Bronchial epithelial cell (primary cell): ENCODE data around the gene HRH2. TPM values are rescaled to one million over a fixed set of nuclear protein-coding genes. Genes with fewer than 3 reads are reported as not detected.

Source experiments
- DNase-seq: peaks from one replicate; pipeline ENCODE4 v3.0.0-alpha.2; 2010; ENCODE audit warnings: low read depth
- FAIRE-seq: peaks from 2 replicates; lab custom pipeline; 2011; peaks lifted over from hg19 to GRCh38; lab: Jason Lieb, UNC
- H3K27me3 ChIP-seq: 2 replicates; pipeline ENCODE4 v1.5.1; 2011; ENCODE audit warnings: low read length; ENCODE audit not compliant: control insufficient read depth, insufficient read depth
- H3K36me3 ChIP-seq: 2 replicates; pipeline ENCODE4 v1.5.1; 2011; ENCODE audit warnings: low read length; ENCODE audit not compliant: control insufficient read depth, insufficient read depth
- H3K4me3 ChIP-seq: 2 replicates; pipeline ENCODE4 v1.5.1; 2011; ENCODE audit warnings: mild to moderate bottlenecking, low read depth, low read length, control low read depth
- CTCF ChIP-seq: IDR thresholded peaks from 2 replicates; pipeline ENCODE4 v1.5.1; 2011; ENCODE audit warnings: mild to moderate bottlenecking, moderate library complexity, low read length, control low read depth, inconsistent platforms; ENCODE audit not compliant: insufficient read depth, severe bottlenecking
- total RNA-seq: library from RNA; depleted of rRNA; stranded (reverse); fragments of >200 nt; gene quantifications from 2 replicates; pipeline ENCODE4 v1.2.1, GENCODE V29; 2014

The HRH2 gene
- total RNA-seq, 1 donor from 2014 or later: not detected

DNA sequence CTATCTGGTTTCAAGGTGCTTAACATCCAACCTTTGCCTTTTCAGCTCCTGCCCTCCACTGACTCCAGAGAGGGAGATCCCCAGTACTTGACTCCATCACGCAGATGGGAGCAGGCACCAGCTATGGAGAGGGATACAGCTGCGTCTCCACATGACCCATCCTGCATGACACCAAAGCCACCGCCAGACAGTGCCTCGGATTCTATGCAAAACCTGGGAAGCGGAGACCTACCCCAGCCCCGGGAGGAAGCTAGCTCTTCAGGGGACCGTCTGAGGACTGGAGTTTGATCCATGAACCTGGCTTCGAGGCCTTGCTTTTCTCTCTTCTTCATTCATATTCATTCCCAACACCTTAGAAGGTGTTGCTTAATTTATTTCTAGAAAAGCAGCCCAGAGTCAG lies 24.8 kb downstream of the HRH2 start:
- FAIRE-seq (no peak), DNase-seq (no peak)
- H3K36me3 ChIP-seq: no peaks in the 10 kb centered on the region
- H3K4me3 ChIP-seq: no peak overlapping the region
- no peak for TF ChIP-seq CTCF
- H3K27me3 ChIP-seq: no peaks in the 10 kb centered on the region

DNA sequence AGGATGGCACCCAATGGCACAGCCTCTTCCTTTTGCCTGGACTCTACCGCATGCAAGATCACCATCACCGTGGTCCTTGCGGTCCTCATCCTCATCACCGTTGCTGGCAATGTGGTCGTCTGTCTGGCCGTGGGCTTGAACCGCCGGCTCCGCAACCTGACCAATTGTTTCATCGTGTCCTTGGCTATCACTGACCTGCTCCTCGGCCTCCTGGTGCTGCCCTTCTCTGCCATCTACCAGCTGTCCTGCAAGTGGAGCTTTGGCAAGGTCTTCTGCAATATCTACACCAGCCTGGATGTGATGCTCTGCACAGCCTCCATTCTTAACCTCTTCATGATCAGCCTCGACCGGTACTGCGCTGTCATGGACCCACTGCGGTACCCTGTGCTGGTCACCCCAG lies 25.4 kb downstream of the HRH2 start:
- no peaks in the 10 kb centered on the region for H3K27me3 ChIP-seq
- no peaks in the 10 kb centered on the region for H3K36me3 ChIP-seq
- H3K4me3 ChIP-seq: no peak overlapping the region
- FAIRE-seq: no peak
- TF ChIP-seq CTCF: no peak
- no peak for DNase-seq

DNA sequence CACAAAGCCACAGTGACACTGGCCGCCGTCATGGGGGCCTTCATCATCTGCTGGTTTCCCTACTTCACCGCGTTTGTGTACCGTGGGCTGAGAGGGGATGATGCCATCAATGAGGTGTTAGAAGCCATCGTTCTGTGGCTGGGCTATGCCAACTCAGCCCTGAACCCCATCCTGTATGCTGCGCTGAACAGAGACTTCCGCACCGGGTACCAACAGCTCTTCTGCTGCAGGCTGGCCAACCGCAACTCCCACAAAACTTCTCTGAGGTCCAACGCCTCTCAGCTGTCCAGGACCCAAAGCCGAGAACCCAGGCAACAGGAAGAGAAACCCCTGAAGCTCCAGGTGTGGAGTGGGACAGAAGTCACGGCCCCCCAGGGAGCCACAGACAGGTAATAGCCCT lies 26.1 kb downstream of the HRH2 start:
- no peak for FAIRE-seq
- no peak overlapping the region for H3K4me3 ChIP-seq
- no peaks in the 10 kb centered on the region for H3K36me3 ChIP-seq
- TF ChIP-seq CTCF: no peak
- H3K27me3 ChIP-seq: no peaks in the 10 kb centered on the region
- DNase-seq: no peak

DNA sequence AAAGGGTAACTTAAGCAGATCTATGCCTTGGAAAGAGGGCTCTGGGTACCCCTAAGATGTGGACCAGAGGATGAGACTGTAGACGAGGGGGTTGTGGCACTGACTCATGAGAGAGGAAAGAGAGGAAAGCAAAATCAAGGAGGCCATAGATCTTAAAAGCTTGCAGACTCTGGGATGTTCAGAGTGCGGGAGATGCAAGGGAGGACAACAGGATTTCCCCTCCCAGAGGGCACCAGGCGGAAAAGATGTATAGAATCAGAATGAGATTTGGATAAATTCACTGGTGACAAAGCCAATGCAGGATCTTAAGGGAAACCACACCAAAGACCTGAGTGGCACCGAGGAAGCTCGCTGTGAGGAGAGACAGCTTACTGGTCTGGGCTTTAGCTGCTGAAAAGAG lies 27.1 kb downstream of the HRH2 start:
- DNase-seq (no peak), FAIRE-seq (peak; percentile 40)
- H3K4me3 ChIP-seq: no peak overlapping the region
- no peaks in the 10 kb centered on the region for H3K27me3 ChIP-seq
- TF ChIP-seq CTCF: no peak
- no peaks in the 10 kb centered on the region for H3K36me3 ChIP-seq

DNA sequence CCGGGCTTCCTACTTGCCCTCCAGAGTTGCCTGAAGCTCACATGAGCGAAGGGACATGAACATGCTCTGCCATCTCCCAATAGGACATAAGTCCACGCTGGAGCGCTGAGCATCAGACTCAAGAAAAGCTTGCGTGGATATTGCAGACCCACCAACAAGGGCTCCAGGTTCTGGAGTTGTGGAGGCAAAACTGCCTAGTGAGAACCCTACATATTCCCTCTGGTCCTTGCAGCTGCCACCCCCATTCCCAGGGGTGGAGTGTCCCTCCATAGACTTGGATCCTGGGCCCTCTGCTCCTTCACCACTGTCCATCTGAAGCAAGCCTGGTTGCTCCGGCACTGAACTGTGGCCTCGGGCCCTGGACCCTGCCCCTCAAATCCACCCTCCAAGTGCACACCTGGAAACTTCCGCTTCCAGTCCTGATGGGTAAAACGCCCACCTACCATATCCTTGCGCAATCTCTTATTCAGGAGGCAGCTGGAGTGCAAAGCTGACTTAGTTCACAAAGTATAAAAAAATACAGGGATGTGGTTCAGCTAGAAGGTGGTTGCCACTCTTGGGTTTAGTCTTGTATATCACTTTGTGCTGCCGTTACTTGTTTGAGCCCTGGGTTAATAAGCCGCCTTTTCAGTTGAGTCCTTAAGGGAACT lies 28.0 kb downstream of the HRH2 start:
- Histone ChIP-seq H3K36me3 (no peaks in the 10 kb centered on the region), H3K27me3 (no peaks in the 10 kb centered on the region), H3K4me3 (no peak overlapping the region)
- FAIRE-seq (no peak), DNase-seq (no peak)
- TF ChIP-seq CTCF: no peak

DNA sequence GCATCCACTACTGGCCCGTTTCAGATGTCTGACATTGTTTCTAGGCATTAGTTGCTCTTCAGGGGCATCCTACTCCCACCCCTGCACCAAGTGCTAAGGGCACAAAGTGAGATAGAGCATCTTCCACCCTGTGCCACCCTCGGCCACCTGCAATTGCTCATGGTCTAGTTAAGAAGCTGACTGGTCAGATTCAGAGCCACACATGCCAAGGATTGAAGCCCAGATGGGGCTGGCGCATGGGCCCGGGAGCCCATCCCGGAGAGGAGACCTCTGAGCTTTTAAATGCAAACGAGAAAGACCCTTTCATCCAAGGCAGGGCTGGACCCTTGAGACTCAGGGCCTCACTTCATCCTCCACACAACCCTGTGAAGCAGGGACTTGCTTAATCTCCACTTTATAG lies 28.5 kb downstream of the HRH2 start:
- DNase-seq (no peak), FAIRE-seq (no peak)
- TF ChIP-seq CTCF: no peak
- Histone ChIP-seq H3K27me3 (no peaks in the 10 kb centered on the region), H3K4me3 (no peak overlapping the region), H3K36me3 (no peaks in the 10 kb centered on the region)
